AG09319 (cell line): ENCODE results near the gene RHOH.

ENCODE experiments used
- DNase-seq: peaks from one replicate; pipeline ENCODE4 v3.0.0-alpha.2; 2010; ENCODE audit warnings: low read depth; ENCODE audit errors: extremely low read depth
- TF ChIP-seq, protein P1 (sequence below): IDR thresholded peaks from 2 replicates; pipeline ENCODE4 v1.5.1; 2011; ENCODE audit warnings: low read depth, mild to moderate bottlenecking, inconsistent platforms, low read length, moderate library complexity

Gene RHOH

DNA sequence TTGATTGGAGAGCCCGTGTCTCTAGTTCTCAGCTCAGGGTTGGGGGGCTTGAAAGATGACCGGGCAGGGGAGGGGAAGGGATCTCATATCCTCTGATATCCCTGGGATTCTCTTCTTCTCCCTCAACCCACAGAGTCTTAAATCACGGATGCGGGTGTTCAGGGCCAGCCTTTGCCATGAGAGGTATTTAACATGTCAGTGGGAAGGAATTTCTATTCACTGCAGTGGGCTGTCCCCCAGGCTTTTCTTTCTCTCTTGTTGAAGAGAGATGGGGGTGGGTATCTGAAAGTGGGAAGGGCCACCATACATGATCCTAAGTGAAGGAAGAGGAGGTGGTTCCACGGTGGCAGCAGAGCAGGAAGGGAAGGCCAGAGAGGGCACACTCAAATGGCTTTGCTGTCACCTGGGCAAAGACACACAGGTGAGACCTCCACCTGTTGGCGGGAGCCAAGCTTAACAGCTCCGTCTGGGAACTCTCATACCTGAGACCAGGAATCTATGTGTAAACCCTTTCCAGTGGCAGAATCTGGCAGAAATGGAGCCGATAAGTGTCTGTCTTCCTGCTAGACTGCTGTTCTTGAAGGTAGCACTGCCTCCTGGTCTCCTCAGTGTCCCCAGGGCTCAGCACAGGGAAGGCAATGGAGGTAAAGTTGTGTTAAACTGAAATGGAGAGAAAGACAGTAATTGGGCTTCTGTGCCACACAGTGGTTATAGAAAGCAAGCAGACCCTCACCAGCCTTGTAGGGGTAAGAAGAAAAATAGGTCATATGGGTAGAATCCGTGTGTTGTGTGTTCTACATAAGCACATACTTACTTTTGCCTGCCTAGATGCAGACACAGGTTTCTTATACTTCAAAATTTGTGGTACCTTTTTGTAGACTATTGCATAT lies 49.4 kb downstream of the RHOH start:
- DNase-seq = no peak
- TF ChIP-seq, protein P1, sequence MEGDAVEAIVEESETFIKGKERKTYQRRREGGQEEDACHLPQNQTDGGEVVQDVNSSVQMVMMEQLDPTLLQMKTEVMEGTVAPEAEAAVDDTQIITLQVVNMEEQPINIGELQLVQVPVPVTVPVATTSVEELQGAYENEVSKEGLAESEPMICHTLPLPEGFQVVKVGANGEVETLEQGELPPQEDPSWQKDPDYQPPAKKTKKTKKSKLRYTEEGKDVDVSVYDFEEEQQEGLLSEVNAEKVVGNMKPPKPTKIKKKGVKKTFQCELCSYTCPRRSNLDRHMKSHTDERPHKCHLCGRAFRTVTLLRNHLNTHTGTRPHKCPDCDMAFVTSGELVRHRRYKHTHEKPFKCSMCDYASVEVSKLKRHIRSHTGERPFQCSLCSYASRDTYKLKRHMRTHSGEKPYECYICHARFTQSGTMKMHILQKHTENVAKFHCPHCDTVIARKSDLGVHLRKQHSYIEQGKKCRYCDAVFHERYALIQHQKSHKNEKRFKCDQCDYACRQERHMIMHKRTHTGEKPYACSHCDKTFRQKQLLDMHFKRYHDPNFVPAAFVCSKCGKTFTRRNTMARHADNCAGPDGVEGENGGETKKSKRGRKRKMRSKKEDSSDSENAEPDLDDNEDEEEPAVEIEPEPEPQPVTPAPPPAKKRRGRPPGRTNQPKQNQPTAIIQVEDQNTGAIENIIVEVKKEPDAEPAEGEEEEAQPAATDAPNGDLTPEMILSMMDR = no peak

DNA sequence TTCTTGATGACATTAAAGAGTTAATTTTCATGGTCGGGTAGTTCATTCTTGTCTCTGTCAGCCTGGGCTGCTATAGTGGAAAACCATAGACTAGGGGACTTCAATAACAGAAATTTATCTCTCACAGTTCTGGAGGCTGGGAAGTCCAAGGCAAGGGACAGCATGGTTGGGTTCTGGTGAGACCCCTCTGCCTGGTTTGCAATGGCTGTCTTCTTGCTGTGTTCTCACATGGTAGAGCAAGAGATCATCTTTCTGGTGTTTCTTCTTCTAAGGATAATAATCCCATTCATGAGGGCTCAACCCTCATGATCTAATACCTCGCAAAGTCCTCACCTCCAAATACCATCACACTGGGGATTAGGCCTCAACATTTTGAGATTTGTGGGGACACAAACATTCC lies 50.1 kb downstream of the RHOH start:
- TF ChIP-seq, protein P1 = no peak
- no peak for DNase-seq

DNA sequence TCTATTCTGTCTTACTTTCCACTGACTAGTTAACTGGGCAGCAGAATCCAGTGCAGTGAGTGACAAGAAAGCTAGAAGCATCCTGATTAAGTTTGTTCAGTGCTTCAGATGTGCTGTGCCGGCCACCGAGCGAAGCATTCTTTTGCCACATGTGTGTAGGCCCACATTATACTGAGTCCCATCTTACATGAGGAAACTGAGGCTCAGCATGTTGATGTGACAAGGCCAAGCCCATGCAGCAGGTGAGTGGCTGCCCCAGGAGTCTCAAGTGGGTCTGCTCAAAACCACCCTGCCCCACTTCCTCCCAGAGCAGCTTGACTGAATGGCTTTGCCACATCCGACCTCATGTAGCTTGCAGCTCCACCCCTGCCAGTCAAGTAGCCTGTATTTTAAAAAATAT lies 50.5 kb downstream of the RHOH start:
- no peak for DNase-seq
- TF ChIP-seq, protein P1 = no peak

DNA sequence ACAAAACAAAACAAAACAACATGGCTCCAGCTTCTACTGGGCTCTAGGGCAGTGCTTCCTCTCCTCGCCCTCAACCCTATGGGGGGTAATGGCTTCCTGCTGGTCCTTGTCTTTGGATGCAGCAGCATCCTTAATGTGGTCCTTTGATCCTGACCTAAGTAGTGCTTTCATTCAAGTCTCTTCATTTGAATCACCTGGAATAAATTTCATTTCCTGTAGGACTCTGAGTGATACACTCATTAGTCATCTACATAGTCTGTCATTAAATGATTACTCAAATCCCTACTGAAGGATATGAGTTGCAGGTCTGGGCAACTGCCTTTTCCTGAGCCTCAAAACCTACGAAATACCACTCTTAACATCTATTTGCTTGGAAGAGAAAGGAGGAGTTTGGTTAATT lies 54.5 kb downstream of the RHOH start:
- no peak for DNase-seq
- TF ChIP-seq, protein P1 = no peak

DNA sequence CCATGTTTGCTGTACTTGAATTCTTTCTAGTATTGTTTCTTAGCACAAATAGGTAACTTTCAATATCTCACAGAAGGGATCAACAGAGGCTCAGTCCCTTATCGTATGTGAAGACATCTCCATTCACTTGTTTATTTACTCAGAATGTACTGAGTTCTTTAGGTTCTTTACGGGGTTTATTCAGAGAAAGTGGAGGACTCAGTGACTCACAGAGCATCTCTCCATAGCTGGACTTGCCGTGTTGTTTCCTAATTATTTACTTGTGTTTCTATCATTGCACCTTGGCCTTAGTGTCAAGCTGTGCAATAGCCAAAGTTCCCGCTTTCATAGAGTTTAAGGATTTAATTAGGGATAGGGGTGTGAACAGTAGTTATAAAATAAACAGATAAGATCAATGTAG lies 57.1 kb downstream of the RHOH start:
- DNase-seq = no peak
- TF ChIP-seq, protein P1 = no peak

DNA sequence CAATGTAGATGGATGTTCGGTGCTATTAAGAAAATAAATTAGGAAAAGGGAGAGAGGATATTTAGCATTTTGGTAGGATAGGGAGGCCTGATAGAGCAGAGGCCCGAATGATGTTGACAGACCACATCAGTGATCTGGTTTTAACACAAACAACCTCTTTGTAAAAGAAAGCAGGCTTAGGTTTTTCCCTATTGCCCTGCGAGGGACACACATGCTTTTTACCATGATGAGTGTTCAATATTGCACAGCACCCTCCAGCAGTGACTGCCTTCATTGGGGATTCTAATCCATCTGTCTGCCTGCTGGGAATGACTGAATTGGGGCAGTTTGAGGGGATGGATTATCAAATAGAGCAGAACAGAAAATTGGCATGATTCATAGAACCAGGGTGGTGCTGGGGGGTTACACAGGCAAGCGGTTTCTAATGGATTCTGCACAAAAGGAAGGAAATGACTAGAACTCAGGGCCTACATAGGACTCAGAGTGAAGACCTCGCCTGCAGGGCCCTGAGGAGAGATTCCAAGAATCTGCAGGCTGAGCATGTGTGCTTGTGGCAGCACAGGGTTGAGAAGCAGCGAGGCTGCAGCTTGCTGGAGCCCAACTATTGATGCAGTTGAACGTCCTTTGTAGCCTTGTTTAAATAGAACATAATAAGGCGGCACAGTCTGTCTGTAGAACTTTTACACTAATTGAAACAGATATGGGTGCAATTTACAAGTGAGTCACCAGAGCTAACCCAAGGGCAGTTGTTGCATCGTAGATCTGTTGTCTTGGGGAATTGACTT lies 58.0 kb downstream of the RHOH start:
- TF ChIP-seq, protein P1 = no peak
- DNase-seq = peak; percentile 41
